Measurements from ENCODE around the gene KRTAP4-11.
"Not testable (repeated sequence)": the region's sequence is repeated elsewhere in the genome, so short reads cannot be mapped to it uniquely, and the experiment has no call there.

KRTAP4-11 gene

DNA sequence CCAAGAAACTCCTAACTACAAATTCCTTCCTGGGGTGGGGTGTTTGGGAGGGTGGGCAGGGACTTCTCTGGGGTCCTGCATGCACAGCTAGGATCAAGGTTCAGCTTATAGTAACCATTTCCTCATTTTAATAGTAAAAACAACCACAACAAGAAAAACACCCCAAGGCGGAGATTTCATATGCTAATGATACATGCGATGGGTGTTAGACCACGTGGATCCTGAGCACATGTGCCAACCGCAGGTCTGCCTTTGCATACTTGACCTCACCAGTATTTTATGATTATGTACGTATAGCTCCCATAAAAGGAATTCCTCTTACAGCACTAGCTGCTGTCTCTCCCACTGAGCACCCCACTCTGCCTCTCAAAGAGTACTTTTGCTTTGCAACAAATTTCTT is 1.9 kb downstream of the KRTAP4-11 start:
- peaks cover 18% of the 10 kb centered on the region for H3K4me1 Mint-ChIP-seq (ENCODE audit: low read depth)
- peaks cover 11% of the 10 kb centered on the region for H3K27me3 Mint-ChIP-seq
- H3K9me3 Mint-ChIP-seq: peaks cover 5% of the 10 kb centered on the region
- intact Hi-C loops (cut with micrococcal nuclease): no loop called here
- H3K4me3 Mint-ChIP-seq: no peak overlapping the region
- no peak overlapping the region for H3K27ac Mint-ChIP-seq
- no peaks in the 10 kb centered on the region for H3K36me3 Mint-ChIP-seq (ENCODE audit: low read depth)

DNA sequence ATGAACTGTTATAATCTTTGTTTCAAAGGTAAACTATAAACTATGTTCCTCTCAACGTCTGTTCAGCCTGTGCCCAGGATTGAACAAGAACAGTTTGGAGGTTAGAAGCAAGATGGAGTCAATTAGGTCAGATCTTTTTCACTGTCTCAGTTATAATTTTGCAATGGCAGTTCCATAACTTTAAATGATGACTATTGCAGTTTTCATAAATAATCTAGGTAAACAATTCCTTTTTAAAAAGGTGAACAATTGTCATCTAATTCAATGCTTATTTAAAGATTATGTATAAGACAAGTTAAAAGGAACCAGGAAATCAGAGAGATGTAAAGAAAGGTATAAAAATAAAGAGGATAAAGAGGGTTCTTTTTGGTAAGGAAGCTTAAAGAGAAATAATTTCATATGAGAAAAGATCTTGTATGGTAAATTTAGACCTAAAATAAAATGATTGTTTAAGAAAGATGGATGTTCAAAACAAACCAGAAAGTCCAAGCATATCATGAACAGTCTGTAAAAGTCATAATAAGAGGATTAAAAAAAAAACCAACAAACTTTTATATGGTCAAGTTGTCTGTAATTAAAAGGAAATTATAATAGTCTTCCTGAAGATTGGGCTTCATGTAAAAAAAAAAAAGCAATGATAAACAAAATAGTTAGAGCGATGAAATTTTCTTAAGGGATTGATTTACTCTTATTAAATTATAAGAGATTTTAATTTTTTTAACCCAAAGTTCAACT is 6.9 kb downstream of the KRTAP4-11 start:
- H3K4me3 Mint-ChIP-seq: no peak overlapping the region
- H3K36me3 Mint-ChIP-seq (ENCODE audit: low read depth): no peaks in the 10 kb centered on the region
- intact Hi-C loops (cut with micrococcal nuclease): no loop called here
- H3K27me3 Mint-ChIP-seq: peaks cover 1% of the 10 kb centered on the region
- H3K27ac Mint-ChIP-seq: no peak overlapping the region
- H3K4me1 Mint-ChIP-seq (ENCODE audit: low read depth): peaks cover 11% of the 10 kb centered on the region
- H3K9me3 Mint-ChIP-seq: peaks cover 9% of the 10 kb centered on the region

DNA sequence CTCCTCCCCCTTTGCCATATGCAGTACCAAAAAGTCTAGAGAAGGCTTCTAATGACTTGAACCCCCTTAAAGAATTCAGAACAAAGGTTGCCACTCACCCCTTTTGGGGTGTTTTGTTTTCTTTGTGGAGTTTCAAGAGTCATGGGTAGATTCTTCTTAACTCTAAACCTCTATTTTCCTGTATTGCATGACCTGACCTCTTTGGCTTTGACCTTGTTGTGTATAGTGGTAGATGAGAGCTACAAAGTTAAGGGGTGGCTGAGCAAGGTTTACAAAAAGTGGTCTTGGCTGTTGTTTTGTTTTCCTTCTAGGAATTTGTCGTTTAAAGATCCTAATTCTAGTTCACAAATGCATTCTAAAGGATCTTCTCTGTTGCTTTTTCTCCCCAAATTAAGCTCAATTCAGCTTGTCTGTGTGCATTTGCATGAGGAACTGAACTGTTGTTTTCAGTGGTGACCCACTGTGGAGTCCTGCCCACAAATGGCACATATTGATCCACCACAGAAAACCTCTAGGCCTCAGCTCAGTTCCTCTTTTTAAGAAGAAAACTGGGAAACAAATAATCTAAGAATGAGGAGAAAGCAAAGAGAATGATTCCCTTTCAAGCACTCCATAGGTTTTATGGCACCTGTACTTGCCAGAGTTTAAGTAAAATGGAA is 9.3 kb downstream of the KRTAP4-11 start:
- H3K36me3 Mint-ChIP-seq (ENCODE audit: low read depth); H3K9me3 Mint-ChIP-seq; H3K27ac Mint-ChIP-seq; H3K4me1 Mint-ChIP-seq (ENCODE audit: low read depth); H3K27me3 Mint-ChIP-seq; intact Hi-C loops (cut with micrococcal nuclease); H3K4me3 Mint-ChIP-seq: not testable (repeated sequence)

DNA sequence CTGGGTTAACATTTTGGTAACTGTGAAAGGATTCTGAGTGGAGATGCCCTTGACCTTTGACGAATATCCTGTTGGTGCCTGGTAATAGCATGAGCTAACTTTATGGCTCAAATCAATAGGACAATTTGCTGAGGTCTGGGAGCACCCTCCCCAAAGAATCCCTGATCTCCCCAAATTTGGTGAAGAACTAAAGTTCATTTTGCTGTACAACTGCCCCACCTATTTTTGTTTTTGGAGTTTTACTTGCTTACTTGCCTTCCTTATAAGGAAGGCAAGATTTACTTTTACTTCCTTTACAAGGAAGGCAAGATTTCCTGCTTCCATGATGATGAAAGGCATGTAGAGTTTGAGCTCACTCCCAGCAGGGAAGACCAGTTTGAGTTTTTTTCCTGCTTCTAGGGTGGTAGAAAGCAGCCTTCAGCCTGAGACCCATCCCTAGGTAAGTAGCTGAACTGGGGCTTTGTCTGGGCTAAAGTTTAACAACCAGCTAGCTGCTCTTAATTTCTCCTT is 10.2 kb downstream of the KRTAP4-11 start:
- H3K27me3 Mint-ChIP-seq: peaks cover 8% of the 10 kb centered on the region
- H3K4me1 Mint-ChIP-seq (ENCODE audit: low read depth): peaks cover 9% of the 10 kb centered on the region
- H3K36me3 Mint-ChIP-seq (ENCODE audit: low read depth): no peaks in the 10 kb centered on the region
- H3K4me3 Mint-ChIP-seq: no peak overlapping the region
- H3K27ac Mint-ChIP-seq: no peak overlapping the region
- intact Hi-C loops (cut with micrococcal nuclease): no loop called here
- peaks cover 9% of the 10 kb centered on the region for H3K9me3 Mint-ChIP-seq

DNA sequence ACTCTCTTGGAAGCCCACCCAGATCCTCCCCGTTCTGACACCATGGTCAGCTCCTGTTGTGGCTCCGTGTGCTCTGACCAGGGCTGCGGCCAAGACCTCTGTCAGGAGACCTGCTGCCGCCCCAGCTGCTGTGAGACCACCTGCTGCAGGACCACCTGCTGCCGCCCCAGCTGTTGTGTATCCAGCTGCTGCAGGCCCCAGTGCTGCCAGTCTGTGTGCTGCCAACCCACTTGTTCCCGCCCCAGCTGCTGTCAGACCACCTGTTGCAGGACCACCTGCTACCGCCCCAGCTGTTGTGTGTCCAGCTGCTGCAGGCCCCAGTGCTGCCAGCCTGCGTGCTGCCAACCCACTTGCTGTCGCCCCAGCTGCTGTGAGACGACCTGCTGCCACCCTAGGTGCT is 12.8 kb downstream of the KRTAP4-11 start, which contains the start of gene KRTAP4-9:
TSS of gene KRTAP4-9 (plus strand) at position 43 of the 400 bp plus-strand sequence. CDS start at position 43, 0 bp downstream.
- intact Hi-C loops (cut with micrococcal nuclease); H3K36me3 Mint-ChIP-seq (ENCODE audit: low read depth); H3K4me1 Mint-ChIP-seq (ENCODE audit: low read depth); H3K4me3 Mint-ChIP-seq; H3K27ac Mint-ChIP-seq; H3K9me3 Mint-ChIP-seq: not testable (repeated sequence)
- peaks cover 10% of the 10 kb centered on the region for H3K27me3 Mint-ChIP-seq

DNA sequence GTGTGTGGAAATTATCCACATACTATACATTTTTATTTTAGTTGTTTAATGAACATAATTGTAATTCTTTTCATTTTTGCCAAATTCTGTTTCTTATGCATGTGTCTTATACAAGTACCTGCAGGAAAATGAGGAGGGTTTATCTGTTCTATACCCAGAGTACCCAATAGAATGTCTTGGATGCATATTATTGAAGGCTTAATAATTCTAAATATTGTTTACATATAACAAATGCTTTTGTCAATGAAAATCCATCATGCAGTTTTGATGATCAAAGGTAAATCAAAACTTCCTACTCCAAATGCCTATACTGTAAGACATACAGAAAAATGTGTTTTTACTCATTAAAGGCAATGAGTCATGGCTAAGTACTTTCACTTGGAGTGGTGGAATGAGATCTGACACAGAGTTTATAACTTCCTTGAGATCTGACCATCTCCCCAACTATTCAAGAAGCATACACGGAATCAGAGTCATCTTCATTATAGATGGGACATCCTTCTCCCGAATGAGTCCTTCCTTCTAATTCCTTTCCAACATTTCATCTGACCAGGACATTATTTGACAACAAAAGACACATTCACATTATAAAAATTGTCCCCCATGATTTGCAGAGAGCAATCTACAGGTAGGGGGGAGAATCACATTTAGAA is 13.7 kb downstream of the KRTAP4-11 start:
- Mint-ChIP-seq H3K27me3 (peaks cover 12% of the 10 kb centered on the region), H3K4me1 (ENCODE audit: low read depth) (peaks cover 17% of the 10 kb centered on the region)
- H3K27ac Mint-ChIP-seq; H3K4me3 Mint-ChIP-seq; H3K36me3 Mint-ChIP-seq (ENCODE audit: low read depth); intact Hi-C loops (cut with micrococcal nuclease); H3K9me3 Mint-ChIP-seq: not testable (repeated sequence)

DNA sequence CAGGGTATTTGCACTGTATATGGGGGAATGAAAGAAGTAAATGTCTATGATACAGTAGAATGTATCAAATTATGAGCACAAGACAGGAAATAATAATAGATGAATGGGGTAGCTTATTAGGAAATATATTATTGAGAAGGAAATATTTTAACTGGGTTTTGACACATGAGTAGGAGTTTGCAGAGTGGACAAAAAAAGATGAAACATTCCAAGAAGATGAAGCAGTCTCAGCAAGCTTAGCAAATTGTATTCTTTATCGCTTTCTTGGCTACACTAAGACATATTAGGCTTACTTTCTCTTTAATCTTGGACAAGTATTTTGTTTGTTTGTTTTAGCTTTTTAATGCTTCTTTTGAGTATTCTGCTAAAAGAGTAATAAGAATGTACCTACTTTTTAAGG is 14.3 kb downstream of the KRTAP4-11 start:
- intact Hi-C loops (cut with micrococcal nuclease): no loop called here
- Mint-ChIP-seq H3K27me3 (peaks cover 12% of the 10 kb centered on the region), H3K4me1 (ENCODE audit: low read depth) (peaks cover 15% of the 10 kb centered on the region), H3K36me3 (ENCODE audit: low read depth) (no peaks in the 10 kb centered on the region), H3K27ac (no peak overlapping the region), H3K9me3 (no peaks in the 10 kb centered on the region), H3K4me3 (no peak overlapping the region)

DNA sequence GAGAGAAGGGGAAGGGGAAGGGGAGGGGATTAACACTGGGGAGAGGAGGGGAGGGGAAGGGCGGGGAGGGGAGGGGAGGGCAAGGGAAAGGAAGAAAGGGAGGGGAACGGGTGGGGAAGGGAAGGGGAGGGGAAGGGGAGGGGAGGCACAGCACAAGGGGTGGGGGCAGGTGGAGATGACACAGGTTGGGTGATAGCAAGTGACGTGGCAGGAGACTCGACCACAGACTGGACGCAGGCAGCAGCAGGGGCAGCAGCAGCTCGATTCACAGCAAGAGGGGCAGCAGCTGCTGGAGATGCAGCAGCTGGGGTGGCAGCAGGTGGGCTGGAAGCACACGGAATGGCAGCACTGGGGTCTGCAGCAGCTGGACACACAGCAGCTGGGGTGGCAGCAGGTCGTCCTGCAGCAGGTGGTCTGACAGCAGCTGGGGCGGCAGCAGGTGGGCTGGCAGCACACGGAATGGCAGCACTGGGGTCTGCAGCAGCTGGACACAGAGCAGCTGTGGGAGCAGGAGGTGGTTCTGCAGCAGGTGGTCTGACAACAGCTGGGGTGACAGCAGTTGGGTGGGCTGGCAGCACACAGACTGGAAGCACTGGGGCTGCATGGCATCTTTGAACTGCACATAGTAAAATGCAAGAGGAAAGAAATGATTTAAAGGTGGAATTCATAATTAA is 16.4 kb downstream of the KRTAP4-11 start, which contains the start of gene KRTAP4-16:
TSS of gene KRTAP4-16 (minus strand) at position 624 of the 674 bp plus-strand sequence. CDS start at position 624, 0 bp downstream.
- intact Hi-C loops (cut with micrococcal nuclease): no loop called here
- Mint-ChIP-seq H3K27ac (no peak within 1 kb of the TSS), H3K36me3 (ENCODE audit: low read depth) (no peaks in the 10 kb centered on the region), H3K4me1 (ENCODE audit: low read depth) (peaks cover 8% of the 10 kb centered on the region), H3K27me3 (peaks cover 21% of the 10 kb centered on the region), H3K4me3 (no peak within 1 kb of the TSS), H3K9me3 (no peaks in the 10 kb centered on the region)

DNA sequence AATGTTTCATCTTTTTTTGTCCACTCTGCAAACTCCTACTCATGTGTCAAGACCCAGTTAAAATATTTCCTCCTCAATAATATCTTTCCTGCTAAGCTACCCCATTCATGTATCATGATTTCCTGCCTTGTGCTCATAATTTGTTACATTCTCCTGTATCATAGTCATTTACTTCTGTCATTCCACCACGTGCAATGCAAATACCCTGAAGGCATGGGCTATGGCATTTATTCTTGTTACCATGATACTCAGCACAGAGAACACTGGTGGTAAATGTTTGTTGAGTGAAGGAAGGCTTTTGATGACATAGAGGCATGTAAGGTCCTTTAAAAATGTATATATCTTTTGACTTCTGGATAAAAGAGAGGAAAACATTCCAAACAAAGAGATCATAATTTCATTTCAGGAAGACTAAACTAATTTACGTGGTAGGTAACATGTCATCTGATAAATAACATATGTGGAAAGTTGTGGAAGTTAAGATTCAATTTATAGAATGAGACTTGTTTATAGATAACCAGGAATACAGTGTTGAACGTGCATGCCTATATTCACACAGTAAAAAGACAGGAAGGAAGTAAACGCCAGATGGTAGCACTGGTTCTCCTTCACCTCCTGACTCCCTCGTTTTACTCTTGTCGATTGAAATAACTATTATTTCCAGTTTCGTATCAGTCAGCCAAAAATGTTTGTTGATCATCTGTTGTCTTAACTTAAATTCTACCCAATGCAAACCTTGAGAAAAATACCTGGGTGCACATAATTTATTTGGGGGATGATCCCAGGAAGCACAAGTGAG is 18.3 kb downstream of the KRTAP4-11 start:
- H3K27me3 Mint-ChIP-seq: peaks cover 13% of the 10 kb centered on the region
- intact Hi-C loops (cut with micrococcal nuclease); H3K4me3 Mint-ChIP-seq; H3K9me3 Mint-ChIP-seq; H3K27ac Mint-ChIP-seq; H3K36me3 Mint-ChIP-seq (ENCODE audit: low read depth); H3K4me1 Mint-ChIP-seq (ENCODE audit: low read depth): not testable (repeated sequence)

DNA sequence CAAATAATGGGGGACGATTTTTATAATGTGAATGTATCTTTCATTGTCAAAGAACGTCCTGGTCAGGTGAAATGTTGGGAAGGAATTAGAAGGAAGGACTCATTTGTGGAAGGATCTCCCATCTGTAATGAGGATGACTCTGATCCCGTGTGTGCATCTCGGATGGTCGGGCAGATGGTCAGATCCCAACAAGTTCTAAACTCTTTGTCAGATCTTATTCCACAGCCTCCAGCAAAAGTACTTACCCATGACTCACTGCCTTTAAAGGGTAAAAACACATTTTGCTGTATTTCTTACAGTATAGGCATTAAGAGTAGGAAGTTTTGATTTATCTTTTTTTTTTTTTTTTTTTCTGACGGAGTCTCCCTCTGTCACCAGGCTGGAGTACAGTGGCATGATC is 19.7 kb downstream of the KRTAP4-11 start:
- H3K27ac Mint-ChIP-seq: no peak overlapping the region
- no peaks in the 10 kb centered on the region for H3K9me3 Mint-ChIP-seq
- peaks cover 13% of the 10 kb centered on the region for H3K27me3 Mint-ChIP-seq
- H3K4me1 Mint-ChIP-seq (ENCODE audit: low read depth): peaks cover 8% of the 10 kb centered on the region
- intact Hi-C loops (cut with micrococcal nuclease): no loop called here
- H3K4me3 Mint-ChIP-seq: no peak overlapping the region
- H3K36me3 Mint-ChIP-seq (ENCODE audit: low read depth): no peaks in the 10 kb centered on the region

DNA sequence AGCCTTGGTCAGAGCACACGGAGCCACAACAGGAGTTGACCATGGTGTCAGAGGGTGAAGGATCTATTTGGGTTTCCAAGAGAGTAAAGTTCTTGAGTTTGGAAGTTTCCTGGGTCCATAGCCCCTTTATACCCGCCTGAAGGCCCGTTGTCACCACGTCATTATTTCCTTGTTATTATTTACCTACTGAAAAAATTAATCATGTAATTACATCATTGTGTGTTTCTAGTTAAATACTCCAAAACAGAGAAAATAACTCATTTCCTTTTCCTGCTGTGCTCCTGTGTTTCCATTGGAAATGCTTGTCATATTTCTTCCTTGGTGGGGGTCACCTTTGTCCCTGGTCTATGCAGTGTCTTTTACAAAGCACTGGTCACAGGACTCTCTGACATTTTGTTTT is 20.1 kb downstream of the KRTAP4-11 start, which contains the start of gene KRTAP4-8:
TSS of gene KRTAP4-8 (minus strand) at position 101 of the 400 bp plus-strand sequence. CDS start at position 43, 58 bp downstream.
- intact Hi-C loops (cut with micrococcal nuclease): no loop called here
- H3K27me3 Mint-ChIP-seq: peaks cover 13% of the 10 kb centered on the region
- no peak within 1 kb of the TSS for H3K27ac Mint-ChIP-seq
- H3K36me3 Mint-ChIP-seq (ENCODE audit: low read depth): no peaks in the 10 kb centered on the region
- peaks cover 8% of the 10 kb centered on the region for H3K4me1 Mint-ChIP-seq (ENCODE audit: low read depth)
- peaks cover 3% of the 10 kb centered on the region for H3K9me3 Mint-ChIP-seq
- no peak within 1 kb of the TSS for H3K4me3 Mint-ChIP-seq

DNA sequence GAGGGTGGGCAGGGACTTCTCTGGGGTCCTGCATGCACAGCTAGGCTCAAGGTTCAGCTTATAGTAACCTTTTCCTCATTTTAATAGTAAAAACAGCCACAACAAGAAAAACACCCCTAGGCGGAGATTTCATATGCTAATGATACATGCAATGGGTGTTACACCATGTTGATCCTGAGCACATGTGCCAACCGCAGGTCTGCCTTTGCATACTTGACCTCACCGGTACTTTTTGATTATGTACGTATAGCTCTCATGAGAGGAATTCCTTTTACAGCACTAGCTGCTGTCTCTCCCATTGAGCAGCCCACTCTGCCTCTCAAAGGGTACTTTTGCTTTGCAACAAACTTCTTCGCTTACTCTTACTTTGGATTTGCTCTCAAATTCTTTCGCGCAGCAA is 22.1 kb downstream of the KRTAP4-11 start:
- intact Hi-C loops (cut with micrococcal nuclease): no loop called here
- peaks cover 8% of the 10 kb centered on the region for H3K4me1 Mint-ChIP-seq (ENCODE audit: low read depth)
- peaks cover 7% of the 10 kb centered on the region for H3K9me3 Mint-ChIP-seq
- H3K27me3 Mint-ChIP-seq: peaks cover 11% of the 10 kb centered on the region
- no peak overlapping the region for H3K27ac Mint-ChIP-seq
- no peaks in the 10 kb centered on the region for H3K36me3 Mint-ChIP-seq (ENCODE audit: low read depth)
- no peak overlapping the region for H3K4me3 Mint-ChIP-seq

DNA sequence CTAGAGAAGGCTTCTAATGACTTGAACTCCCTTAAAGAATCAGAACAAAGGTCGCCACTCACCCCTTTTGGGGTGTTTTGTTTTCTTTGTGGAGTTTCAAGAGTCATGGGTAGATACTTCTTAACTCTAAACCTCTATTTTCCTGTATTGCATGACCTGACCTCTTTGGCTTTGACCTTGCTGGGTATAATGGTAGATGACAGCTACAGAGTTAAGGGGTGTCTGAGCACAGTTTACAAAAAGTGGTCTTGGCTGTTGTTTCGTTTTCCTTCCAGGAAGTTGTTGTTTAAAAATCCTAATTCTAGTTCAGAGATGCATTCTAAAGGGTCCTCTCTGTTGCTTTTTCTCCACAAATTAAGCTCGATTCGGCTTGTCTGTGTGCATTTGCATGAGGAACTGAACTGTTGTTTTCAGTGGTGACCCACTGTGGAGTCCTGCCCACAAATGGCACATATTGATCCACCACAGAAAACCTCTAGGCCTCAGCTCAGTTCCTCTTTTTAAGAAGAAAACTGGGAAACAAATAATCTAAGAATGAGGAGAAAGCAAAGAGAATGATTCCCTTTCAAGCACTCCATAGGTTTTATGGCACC is 29.3 kb downstream of the KRTAP4-11 start:
- H3K36me3 Mint-ChIP-seq (ENCODE audit: low read depth); intact Hi-C loops (cut with micrococcal nuclease); H3K27ac Mint-ChIP-seq; H3K9me3 Mint-ChIP-seq; H3K4me1 Mint-ChIP-seq (ENCODE audit: low read depth); H3K4me3 Mint-ChIP-seq; H3K27me3 Mint-ChIP-seq: not testable (repeated sequence)

Data from dendritic cell treated with granulocyte-macrophage colony-stimulating factor and Interleukin-4, amounts not matched to agents 40 ng/mL and 50 ng/mL, for 4 days (primary cell).